ENCODE results near the gene HOXA4. TPM values are rescaled to one million over a fixed set of nuclear protein-coding genes. Genes with fewer than 3 reads are reported as not detected.

The HOXA4 gene
- total RNA-seq, 3 donors from 2014 or later (not counting 1 experiment from before 2014, with no cell fraction given) = 0.52 to 2.1 (median 0.63) TPM

DNA sequence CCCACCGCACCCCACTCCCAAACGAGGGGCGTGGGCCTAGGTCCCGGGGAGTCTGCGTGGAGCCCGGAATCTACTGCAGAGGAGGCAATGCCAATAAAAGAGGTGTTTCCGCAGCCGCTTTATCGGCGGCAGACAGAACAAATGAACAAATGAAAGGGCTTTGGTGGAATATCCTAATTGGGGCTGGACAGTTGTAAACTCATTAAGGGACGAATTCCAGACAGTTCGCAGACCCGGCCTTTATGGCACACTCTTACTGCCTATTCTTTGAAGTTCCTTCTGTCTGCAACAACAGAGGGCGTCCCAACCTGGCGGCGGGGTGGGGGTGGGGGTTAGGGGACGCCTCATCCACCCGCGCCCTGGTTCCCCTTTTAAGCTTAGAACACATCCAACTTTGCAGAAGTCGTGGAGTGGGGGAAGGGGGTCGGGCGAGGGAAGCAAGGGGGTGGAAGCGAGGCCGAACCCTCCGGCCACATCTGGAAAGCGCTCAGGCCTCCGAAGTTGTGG is 30.7 kb upstream of the HOXA4 start:
- peak in 2 of 3 donors; percentile 1 to 33 for ATAC-seq
- WGBS (ENCODE audit: insufficient coverage) = 4% methylated on average over 25 of the region's 27 CpGs
- peak overlapping the region in 1 of 2 donors; percentile 65 for H3K27ac Mint-ChIP-seq

DNA sequence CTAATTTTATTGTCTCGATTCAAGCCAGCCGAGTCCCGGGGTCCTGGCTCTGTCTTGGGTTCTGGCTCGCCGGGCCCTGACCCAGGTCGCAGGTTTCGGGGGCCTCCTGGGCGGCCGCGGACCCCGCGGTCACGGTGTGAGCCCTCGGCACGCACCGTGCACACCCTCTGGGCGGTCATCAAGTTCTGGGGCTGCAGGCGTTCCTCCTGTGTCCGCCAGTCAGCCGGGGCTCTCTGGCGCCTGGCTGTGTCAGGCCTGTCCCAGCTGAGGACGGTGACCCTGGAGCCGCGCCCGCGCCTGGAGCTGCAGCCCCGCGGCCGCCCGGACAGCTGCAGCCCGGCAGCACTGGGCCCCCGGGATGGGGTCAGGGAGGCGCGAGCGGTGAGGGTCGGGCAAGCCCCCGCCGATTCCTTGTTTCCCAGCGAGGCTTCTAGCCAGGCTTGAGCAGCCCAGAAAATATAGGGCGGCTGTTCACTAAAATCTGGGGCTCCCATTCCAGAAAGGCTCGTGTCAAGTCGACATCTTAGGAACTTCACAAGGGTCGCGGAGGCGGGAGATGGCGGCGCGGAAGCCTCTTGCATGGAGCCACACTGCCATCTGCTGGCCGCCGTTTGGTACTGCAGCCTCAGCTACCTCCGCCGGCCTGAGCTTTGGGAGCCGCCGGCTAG is 30.1 kb upstream of the HOXA4 start:
- Histone ChIP-seq H3K27ac (ENCODE audit: low read length) (no peak overlapping the region), H3K4me3 (ENCODE audit: low read length) (peak overlapping the region; percentile 67), H3K9me3 (ENCODE audit: control insufficient read depth, insufficient read depth, low read length) (no peaks in the 10 kb centered on the region), H3K4me1 (ENCODE audit: control insufficient read depth, insufficient read depth, low read length) (peaks cover 64% of the 10 kb centered on the region), H3K36me3 (ENCODE audit: control insufficient read depth, insufficient read depth, low read length) (no peaks in the 10 kb centered on the region), H3K27me3 (ENCODE audit: control insufficient read depth, insufficient read depth, low read length) (peaks cover 66% of the 10 kb centered on the region)
- H3K36me3 Mint-ChIP-seq = no peaks in the 10 kb centered on the region
- no peaks in the 10 kb centered on the region for H3K9me3 Mint-ChIP-seq
- H3K4me1 Mint-ChIP-seq = peaks cover 20 to 54% of the 10 kb centered on the region in 2 donors
- intact Hi-C loops (cut with micrococcal nuclease) = loop anchor here (1.0 to 10.0 kb wide), 7 partner anchors 9 to 963 kb away; partner anchors contain the start of gene EVX1
- H3K27me3 Mint-ChIP-seq (ENCODE audit: low read depth in 2 of 2) = peaks cover 66 to 74% of the 10 kb centered on the region in 2 donors
- DNase-seq (peak; percentile 87 to 93), ATAC-seq (peak; percentile 79 to 89 (median 81))
- under 1% methylated on average over 54 of the region's 54 CpGs for WGBS (ENCODE audit: insufficient coverage)
- TF ChIP-seq, protein P1, sequence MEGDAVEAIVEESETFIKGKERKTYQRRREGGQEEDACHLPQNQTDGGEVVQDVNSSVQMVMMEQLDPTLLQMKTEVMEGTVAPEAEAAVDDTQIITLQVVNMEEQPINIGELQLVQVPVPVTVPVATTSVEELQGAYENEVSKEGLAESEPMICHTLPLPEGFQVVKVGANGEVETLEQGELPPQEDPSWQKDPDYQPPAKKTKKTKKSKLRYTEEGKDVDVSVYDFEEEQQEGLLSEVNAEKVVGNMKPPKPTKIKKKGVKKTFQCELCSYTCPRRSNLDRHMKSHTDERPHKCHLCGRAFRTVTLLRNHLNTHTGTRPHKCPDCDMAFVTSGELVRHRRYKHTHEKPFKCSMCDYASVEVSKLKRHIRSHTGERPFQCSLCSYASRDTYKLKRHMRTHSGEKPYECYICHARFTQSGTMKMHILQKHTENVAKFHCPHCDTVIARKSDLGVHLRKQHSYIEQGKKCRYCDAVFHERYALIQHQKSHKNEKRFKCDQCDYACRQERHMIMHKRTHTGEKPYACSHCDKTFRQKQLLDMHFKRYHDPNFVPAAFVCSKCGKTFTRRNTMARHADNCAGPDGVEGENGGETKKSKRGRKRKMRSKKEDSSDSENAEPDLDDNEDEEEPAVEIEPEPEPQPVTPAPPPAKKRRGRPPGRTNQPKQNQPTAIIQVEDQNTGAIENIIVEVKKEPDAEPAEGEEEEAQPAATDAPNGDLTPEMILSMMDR (IDR thresholded peaks at IDR 0.05) = peak; percentile 100
- peak overlapping the region; percentile 80 for H3K4me3 Mint-ChIP-seq
- peak overlapping the region in 1 of 2 donors; percentile 65 for H3K27ac Mint-ChIP-seq

More for the DNA sequence above, 30.7 kb upstream of the HOXA4 start:
- no peaks in the 10 kb centered on the region for H3K9me3 Mint-ChIP-seq
- Histone ChIP-seq H3K27me3 (ENCODE audit: control insufficient read depth, insufficient read depth, low read length) (peaks cover 68% of the 10 kb centered on the region), H3K4me1 (ENCODE audit: control insufficient read depth, insufficient read depth, low read length) (peaks cover 64% of the 10 kb centered on the region), H3K4me3 (ENCODE audit: low read length) (peak overlapping the region; percentile 67), H3K9me3 (ENCODE audit: control insufficient read depth, insufficient read depth, low read length) (no peaks in the 10 kb centered on the region), H3K36me3 (ENCODE audit: control insufficient read depth, insufficient read depth, low read length) (no peaks in the 10 kb centered on the region), H3K27ac (ENCODE audit: low read length) (no peak overlapping the region)
- peaks cover 66 to 73% of the 10 kb centered on the region in 2 donors for H3K27me3 Mint-ChIP-seq (ENCODE audit: low read depth in 2 of 2)
- intact Hi-C loops (cut with micrococcal nuclease) = loop anchor here (1.0 to 10.0 kb wide), 7 partner anchors 10 to 964 kb away; partner anchors contain the start of gene EVX1
- peaks cover 23 to 55% of the 10 kb centered on the region in 2 donors for H3K4me1 Mint-ChIP-seq
- DNase-seq = no peak
- TF ChIP-seq, protein P1 (IDR thresholded peaks at IDR 0.05) = peak; percentile 50
- peak overlapping the region; percentile 80 for H3K4me3 Mint-ChIP-seq
- no peaks in the 10 kb centered on the region for H3K36me3 Mint-ChIP-seq

DNA sequence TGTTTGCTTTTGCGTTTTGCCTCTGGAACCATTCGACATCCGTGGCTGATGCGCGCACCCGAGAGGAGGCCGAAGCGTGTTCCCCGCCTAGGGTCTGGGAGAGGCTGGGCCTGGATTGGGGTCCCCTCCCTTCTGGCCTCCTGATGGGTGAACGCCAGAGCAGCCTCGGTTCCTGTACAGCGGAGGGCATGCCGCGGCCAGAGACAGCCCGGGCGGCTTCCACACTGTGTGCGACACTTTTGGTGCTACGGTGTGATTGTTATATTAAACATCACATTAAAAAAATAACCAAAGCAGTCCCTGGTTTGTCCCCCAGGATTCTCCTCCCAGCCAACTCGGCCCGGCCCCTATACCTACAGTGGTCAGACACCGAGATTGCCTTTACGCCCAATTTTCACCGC is 29.6 kb upstream of the HOXA4 start:
- ATAC-seq = peak in 2 of 3 donors; percentile 24 to 27
- whole genome bisulfite sequencing (ENCODE audit: insufficient coverage) = 15% methylated on average over 21 of the region's 23 CpGs
- TF ChIP-seq, protein P1 (IDR thresholded peaks at IDR 0.05) = no peak
- H3K27ac ChIP-seq (ENCODE audit: low read length) = no peak overlapping the region
- Mint-ChIP-seq H3K9me3 (no peaks in the 10 kb centered on the region), H3K27me3 (ENCODE audit: low read depth in 2 of 2) (peaks cover 66 to 76% of the 10 kb centered on the region in 2 donors), H3K4me1 (peaks cover 17 to 54% of the 10 kb centered on the region in 2 donors), H3K36me3 (no peaks in the 10 kb centered on the region), H3K4me3 (peak overlapping the region; percentile 76), H3K27ac (peak overlapping the region in 1 of 2 donors; percentile 42)
- H3K9me3 ChIP-seq (ENCODE audit: control insufficient read depth, insufficient read depth, low read length) = no peaks in the 10 kb centered on the region
- H3K4me3 ChIP-seq (ENCODE audit: low read length) = peak overlapping the region; percentile 67
- H3K27me3 ChIP-seq (ENCODE audit: control insufficient read depth, insufficient read depth, low read length) = peaks cover 66% of the 10 kb centered on the region
- peaks cover 64% of the 10 kb centered on the region for H3K4me1 ChIP-seq (ENCODE audit: control insufficient read depth, insufficient read depth, low read length)
- peak; percentile 28 to 53 for DNase-seq
- no peaks in the 10 kb centered on the region for H3K36me3 ChIP-seq (ENCODE audit: control insufficient read depth, insufficient read depth, low read length)
- intact Hi-C loops (cut with micrococcal nuclease) = loop anchor here (2.0 to 10.0 kb wide), 3 partner anchors 85 to 963 kb away; partner anchors contain the start of gene EVX1
